NCI-H460 (cell line): Measurements from ENCODE around the gene MON1B. TPM values are rescaled to one million over a fixed set of nuclear protein-coding genes. Genes with fewer than 3 reads are reported as not detected.
"Not testable (repeated sequence)": the region's sequence is repeated elsewhere in the genome, so short reads cannot be mapped to it uniquely, and the experiment has no call there.

ENCODE experiments used
- DNase-seq: peaks from one replicate; pipeline ENCODE4 v3.0.0-alpha.2; 2016; ENCODE audit warnings: low read depth; ENCODE audit errors: extremely low read depth
- total RNA-seq: library from RNA; depleted of rRNA; stranded (reverse); fragments of >200 nt; shearing (Covaris generic); gene quantifications from 2 replicates; pipeline ENCODE4 v1.2.3, GENCODE V29; 2014; rRNA removed

MON1B gene
- total RNA-seq, 1 experiment from 2014 or later, result 13.8 TPM

DNA sequence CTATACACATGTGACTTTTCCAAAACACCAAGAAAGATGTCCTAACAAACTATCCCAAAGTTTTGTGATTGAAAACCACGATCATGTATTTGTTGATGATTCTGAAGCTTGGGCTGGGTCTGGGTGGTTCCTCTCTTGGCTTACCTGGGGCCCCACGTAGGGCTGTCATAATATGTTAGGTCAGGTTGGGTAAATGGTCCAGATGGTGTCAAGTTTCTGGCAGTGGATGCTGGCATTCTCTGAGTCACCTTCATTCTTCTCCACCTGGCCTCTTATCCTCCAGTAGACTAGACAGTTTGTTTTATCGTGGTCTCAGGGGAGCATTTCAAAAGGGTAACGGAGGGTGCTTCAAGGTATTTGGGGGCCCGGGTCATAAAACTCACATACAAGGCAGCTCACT lies 47.6 kb downstream of the MON1B start:
- no peak for DNase-seq

DNA sequence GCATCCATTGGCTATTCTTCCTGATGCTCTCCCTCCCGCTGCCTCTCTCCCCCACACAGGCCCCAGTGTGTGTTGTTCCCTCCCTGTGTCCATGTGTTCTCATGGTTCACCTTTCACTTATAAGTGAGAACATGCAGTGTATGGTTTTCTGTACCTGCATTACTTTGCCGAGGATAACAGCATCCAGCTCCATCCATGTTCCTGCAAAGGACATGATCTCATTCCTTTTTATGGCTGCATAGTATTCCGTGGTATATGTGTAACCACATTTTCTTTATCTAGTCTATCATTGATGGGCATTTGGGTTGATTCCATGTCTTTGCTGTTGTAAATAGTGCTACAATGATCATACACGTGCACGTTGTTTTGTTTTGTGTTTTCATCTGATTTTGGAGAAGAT lies 51.5 kb downstream of the MON1B start:
- not testable (repeated sequence) for DNase-seq

DNA sequence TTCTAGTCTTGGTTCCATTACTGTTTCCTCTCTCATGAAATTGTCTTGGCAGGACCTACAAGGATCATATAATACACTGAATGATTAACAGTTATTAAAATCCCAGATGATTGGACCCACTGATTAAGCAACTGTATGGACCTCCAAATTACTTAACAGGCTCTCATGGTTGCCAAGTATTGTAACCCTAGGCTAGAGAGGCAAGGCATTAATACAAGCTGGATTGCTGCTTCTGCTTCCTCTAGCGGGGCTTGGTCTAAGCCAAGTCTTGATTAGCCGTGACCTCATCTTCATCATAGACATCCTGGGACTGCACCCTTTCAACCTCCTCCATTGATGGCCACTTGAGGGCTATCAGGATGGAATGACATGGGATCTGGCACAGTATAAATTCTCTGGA lies 55.2 kb downstream of the MON1B start:
- no peak for DNase-seq

DNA sequence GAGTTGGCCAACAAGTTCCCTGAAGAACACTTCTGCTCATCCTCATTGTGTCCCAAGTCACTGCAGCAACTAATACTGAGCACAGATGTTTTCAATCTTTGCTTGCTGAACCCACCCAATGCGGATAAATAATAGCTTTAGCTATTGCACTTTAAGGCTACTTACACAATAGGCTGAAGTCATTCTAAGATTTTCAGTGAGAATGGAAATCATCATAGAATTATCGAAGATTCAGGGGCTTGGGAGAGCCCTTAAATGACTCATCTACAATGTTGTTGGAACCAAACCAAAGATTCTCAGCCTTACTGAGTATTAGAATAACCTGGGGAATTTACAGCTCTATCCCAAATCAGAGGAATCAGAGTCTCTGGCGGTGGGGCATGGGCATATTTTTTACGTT lies 59.4 kb downstream of the MON1B start:
- no peak for DNase-seq

Other genes with a start within 250 kb of the MON1B start
- gene SYCE1L, start 8.2 kb downstream of the MON1B start, total RNA-seq, result 0.45 and 1.4 TPM in 2 replicates
- gene ADAMTS18, start 243.8 kb downstream of the MON1B start, total RNA-seq, result not detected in 2 replicates